LNCaP clone FGC (cell line): Measurements from ENCODE around the gene SEL1L3.

Experiments
- DNase-seq: peaks from one replicate; pipeline ENCODE4 v3.0.0-alpha.2; 2011; ENCODE audit warnings: low read depth
- H3K4me3 ChIP-seq: 2 replicates; pipeline ENCODE4 v1.5.1; 2011; ENCODE audit warnings: mild to moderate bottlenecking, low read depth, low read length, control low read depth
- TF ChIP-seq, protein P1 (sequence below): IDR thresholded peaks from 2 replicates; pipeline ENCODE4 v1.5.1; 2012; ENCODE audit warnings: mild to moderate bottlenecking; ENCODE audit not compliant: control insufficient read depth, insufficient read depth; ENCODE audit errors: extremely low read depth

The SEL1L3 gene

GRCh38 chr4:25712611-25713010 lies 150.2 kb downstream of the SEL1L3 start:
- TF ChIP-seq, protein P1, sequence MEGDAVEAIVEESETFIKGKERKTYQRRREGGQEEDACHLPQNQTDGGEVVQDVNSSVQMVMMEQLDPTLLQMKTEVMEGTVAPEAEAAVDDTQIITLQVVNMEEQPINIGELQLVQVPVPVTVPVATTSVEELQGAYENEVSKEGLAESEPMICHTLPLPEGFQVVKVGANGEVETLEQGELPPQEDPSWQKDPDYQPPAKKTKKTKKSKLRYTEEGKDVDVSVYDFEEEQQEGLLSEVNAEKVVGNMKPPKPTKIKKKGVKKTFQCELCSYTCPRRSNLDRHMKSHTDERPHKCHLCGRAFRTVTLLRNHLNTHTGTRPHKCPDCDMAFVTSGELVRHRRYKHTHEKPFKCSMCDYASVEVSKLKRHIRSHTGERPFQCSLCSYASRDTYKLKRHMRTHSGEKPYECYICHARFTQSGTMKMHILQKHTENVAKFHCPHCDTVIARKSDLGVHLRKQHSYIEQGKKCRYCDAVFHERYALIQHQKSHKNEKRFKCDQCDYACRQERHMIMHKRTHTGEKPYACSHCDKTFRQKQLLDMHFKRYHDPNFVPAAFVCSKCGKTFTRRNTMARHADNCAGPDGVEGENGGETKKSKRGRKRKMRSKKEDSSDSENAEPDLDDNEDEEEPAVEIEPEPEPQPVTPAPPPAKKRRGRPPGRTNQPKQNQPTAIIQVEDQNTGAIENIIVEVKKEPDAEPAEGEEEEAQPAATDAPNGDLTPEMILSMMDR: no peak
- H3K4me3 ChIP-seq: no peak overlapping the region
- DNase-seq: no peak

- no peak for DNase-seq
- TF ChIP-seq, protein P1: no peak
- no peak overlapping the region for H3K4me3 ChIP-seq
Measured at GRCh38 chr4:25710637-25711036, 152.2 kb downstream of the SEL1L3 start.

DNA sequence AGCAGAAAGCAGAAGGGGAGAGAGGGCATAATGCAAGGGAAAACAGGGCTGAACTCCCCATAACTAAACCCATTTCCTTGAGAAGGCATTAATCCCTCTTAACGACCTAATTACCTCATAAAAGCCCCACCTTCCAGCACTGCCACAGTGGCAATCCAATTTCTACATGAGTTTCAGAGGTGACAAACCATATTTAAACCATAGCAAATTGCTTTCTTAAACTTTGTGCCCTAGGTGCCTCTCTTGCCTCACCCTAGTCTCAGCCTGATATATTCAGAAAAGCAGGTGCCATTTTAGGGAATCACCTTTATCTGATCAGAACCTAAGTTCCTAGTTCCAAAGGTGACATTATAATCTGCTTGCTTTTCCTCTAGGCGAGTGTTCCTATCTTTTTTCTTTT lies 158.3 kb downstream of the SEL1L3 start:
- no peak overlapping the region for H3K4me3 ChIP-seq
- DNase-seq: no peak
- TF ChIP-seq, protein P1: no peak

- no peak overlapping the region for H3K4me3 ChIP-seq
- TF ChIP-seq, protein P1: no peak
- DNase-seq: no peak
Measured at GRCh38 chr4:25703731-25704388, 158.9 kb downstream of the SEL1L3 start.

DNA sequence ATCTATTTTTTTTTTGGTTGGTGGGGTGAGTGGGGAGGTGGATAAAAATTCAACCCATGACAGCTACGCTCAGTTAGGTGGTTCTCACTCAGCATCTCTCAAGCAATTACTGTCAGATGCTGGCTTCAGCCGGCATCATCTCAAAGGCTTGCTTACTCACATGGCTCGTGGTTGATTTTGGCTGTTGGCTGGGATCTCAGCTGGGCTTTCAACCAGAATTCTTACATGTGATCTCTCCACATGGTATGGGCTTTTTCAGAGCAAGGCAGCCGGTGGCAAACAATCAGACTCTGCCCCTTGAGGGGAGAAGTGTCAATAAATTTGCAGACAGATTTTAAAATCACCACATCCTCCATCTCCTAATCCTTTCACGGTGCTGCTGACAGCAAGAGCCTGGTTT lies 159.9 kb downstream of the SEL1L3 start:
- no peak for DNase-seq
- no peak overlapping the region for H3K4me3 ChIP-seq
- TF ChIP-seq, protein P1: no peak

GRCh38 chr4:25700661-25701060 lies 162.1 kb downstream of the SEL1L3 start:
- TF ChIP-seq, protein P1: no peak
- DNase-seq: no peak
- H3K4me3 ChIP-seq: no peak overlapping the region

- no peak overlapping the region for H3K4me3 ChIP-seq
Measured at GRCh38 chr4:25697516-25697915, 165.3 kb downstream of the SEL1L3 start.

More at GRCh38 chr4:25697516-25697915, 165.3 kb downstream of the SEL1L3 start:
- TF ChIP-seq, protein P1: no peak
- no peak for DNase-seq
